Measurements from ENCODE around the gene CDC42EP5. TPM values are rescaled to one million over a fixed set of nuclear protein-coding genes. Genes with fewer than 3 reads are reported as not detected.

The CDC42EP5 gene
- total RNA-seq, 1 donor from 2014 or later, result not detected

- Mint-ChIP-seq H3K27ac (no peak overlapping the region), H3K4me1 (ENCODE audit: low read depth) (peaks cover 12% of the 10 kb centered on the region), H3K36me3 (ENCODE audit: low read depth) (peaks cover 5% of the 10 kb centered on the region), H3K9me3 (no peaks in the 10 kb centered on the region), H3K27me3 (ENCODE audit: insufficient read depth) (peaks cover 12% of the 10 kb centered on the region), H3K4me3 (no peak overlapping the region)
- intact Hi-C loops (cut with micrococcal nuclease), result loop anchor here (1.0 kb wide), 2 partner anchors 17 to 32 kb away; partner anchors contain the start of gene LENG9
- DNase-seq (ENCODE audit: low spot score), result no peak
Measured at GRCh38 chr19:54431255-54431838, 41.7 kb downstream of the CDC42EP5 start.

GRCh38 chr19:54430306-54431254 is 42.5 kb downstream of the CDC42EP5 start:
- intact Hi-C loops (cut with micrococcal nuclease), result loop anchor here (1.0 kb wide), 2 partner anchors 18 to 33 kb away; partner anchors contain the start of gene LENG9
- no peaks in the 10 kb centered on the region for H3K9me3 Mint-ChIP-seq
- peaks cover 12% of the 10 kb centered on the region for H3K27me3 Mint-ChIP-seq (ENCODE audit: insufficient read depth)
- H3K36me3 Mint-ChIP-seq (ENCODE audit: low read depth), result peaks cover 5% of the 10 kb centered on the region
- H3K4me1 Mint-ChIP-seq (ENCODE audit: low read depth), result peaks cover 12% of the 10 kb centered on the region
- H3K27ac Mint-ChIP-seq, result no peak overlapping the region
- peak overlapping the region; percentile 45 for H3K4me3 Mint-ChIP-seq
- peak; percentile 22 for DNase-seq (ENCODE audit: low spot score)

GRCh38 chr19:54429545-54430227 is 43.4 kb downstream of the CDC42EP5 start:
- Mint-ChIP-seq H3K9me3 (no peaks in the 10 kb centered on the region), H3K27me3 (ENCODE audit: insufficient read depth) (peaks cover 12% of the 10 kb centered on the region), H3K27ac (no peak overlapping the region), H3K36me3 (ENCODE audit: low read depth) (no peaks in the 10 kb centered on the region), H3K4me3 (no peak overlapping the region), H3K4me1 (ENCODE audit: low read depth) (peaks cover 7% of the 10 kb centered on the region)
- intact Hi-C loops (cut with micrococcal nuclease), result no loop called here
- no peak for DNase-seq (ENCODE audit: low spot score)

GRCh38 chr19:54429176-54429495 is 44.0 kb downstream of the CDC42EP5 start:
- no peak for DNase-seq (ENCODE audit: low spot score)
- Mint-ChIP-seq H3K36me3 (ENCODE audit: low read depth) (no peaks in the 10 kb centered on the region), H3K27me3 (ENCODE audit: insufficient read depth) (peaks cover 12% of the 10 kb centered on the region), H3K4me1 (ENCODE audit: low read depth) (peaks cover 5% of the 10 kb centered on the region), H3K4me3 (no peak overlapping the region), H3K27ac (no peak overlapping the region), H3K9me3 (no peaks in the 10 kb centered on the region)
- intact Hi-C loops (cut with micrococcal nuclease), result no loop called here

GRCh38 chr19:54428323-54429175 is 44.5 kb downstream of the CDC42EP5 start:
- Mint-ChIP-seq H3K36me3 (ENCODE audit: low read depth) (no peaks in the 10 kb centered on the region), H3K27me3 (ENCODE audit: insufficient read depth) (peaks cover 12% of the 10 kb centered on the region), H3K4me1 (ENCODE audit: low read depth) (peaks cover 5% of the 10 kb centered on the region), H3K27ac (no peak overlapping the region), H3K9me3 (no peaks in the 10 kb centered on the region), H3K4me3 (no peak overlapping the region)
- no peak for DNase-seq (ENCODE audit: low spot score)
- intact Hi-C loops (cut with micrococcal nuclease), result no loop called here

GRCh38 chr19:54427586-54427985 is 45.5 kb downstream of the CDC42EP5 start:
- H3K4me3 Mint-ChIP-seq, result no peak overlapping the region
- no peak overlapping the region for H3K27ac Mint-ChIP-seq
- H3K4me1 Mint-ChIP-seq (ENCODE audit: low read depth), result peaks cover 5% of the 10 kb centered on the region
- H3K36me3 Mint-ChIP-seq (ENCODE audit: low read depth), result no peaks in the 10 kb centered on the region
- H3K9me3 Mint-ChIP-seq, result no peaks in the 10 kb centered on the region
- intact Hi-C loops (cut with micrococcal nuclease), result no loop called here
- H3K27me3 Mint-ChIP-seq (ENCODE audit: insufficient read depth), result peaks cover 14% of the 10 kb centered on the region
- DNase-seq (ENCODE audit: low spot score), result no peak

GRCh38 chr19:54426291-54426931 is 46.7 kb downstream of the CDC42EP5 start:
- H3K9me3 Mint-ChIP-seq, result no peaks in the 10 kb centered on the region
- no peaks in the 10 kb centered on the region for H3K36me3 Mint-ChIP-seq (ENCODE audit: low read depth)
- H3K4me3 Mint-ChIP-seq, result no peak overlapping the region
- no peak for DNase-seq (ENCODE audit: low spot score)
- H3K27ac Mint-ChIP-seq, result no peak overlapping the region
- intact Hi-C loops (cut with micrococcal nuclease), result no loop called here
- peaks cover 5% of the 10 kb centered on the region for H3K4me1 Mint-ChIP-seq (ENCODE audit: low read depth)
- peaks cover 14% of the 10 kb centered on the region for H3K27me3 Mint-ChIP-seq (ENCODE audit: insufficient read depth)

GRCh38 chr19:54425382-54425723 is 47.7 kb downstream of the CDC42EP5 start:
- H3K27ac Mint-ChIP-seq, result no peak overlapping the region
- DNase-seq (ENCODE audit: low spot score), result no peak
- intact Hi-C loops (cut with micrococcal nuclease), result no loop called here
- H3K4me3 Mint-ChIP-seq, result no peak overlapping the region
- H3K27me3 Mint-ChIP-seq (ENCODE audit: insufficient read depth), result peaks cover 9% of the 10 kb centered on the region
- no peaks in the 10 kb centered on the region for H3K9me3 Mint-ChIP-seq
- no peaks in the 10 kb centered on the region for H3K4me1 Mint-ChIP-seq (ENCODE audit: low read depth)
- no peaks in the 10 kb centered on the region for H3K36me3 Mint-ChIP-seq (ENCODE audit: low read depth)

GRCh38 chr19:54424660-54425381 is 48.3 kb downstream of the CDC42EP5 start:
- Mint-ChIP-seq H3K27ac (no peak overlapping the region), H3K27me3 (ENCODE audit: insufficient read depth) (peaks cover 9% of the 10 kb centered on the region), H3K4me1 (ENCODE audit: low read depth) (no peaks in the 10 kb centered on the region), H3K9me3 (no peaks in the 10 kb centered on the region), H3K36me3 (ENCODE audit: low read depth) (no peaks in the 10 kb centered on the region), H3K4me3 (no peak overlapping the region)
- DNase-seq (ENCODE audit: low spot score), result no peak
- intact Hi-C loops (cut with micrococcal nuclease), result no loop called here

- peaks cover 6% of the 10 kb centered on the region for H3K27me3 Mint-ChIP-seq (ENCODE audit: insufficient read depth)
- DNase-seq (ENCODE audit: low spot score), result no peak
- no peaks in the 10 kb centered on the region for H3K36me3 Mint-ChIP-seq (ENCODE audit: low read depth)
- intact Hi-C loops (cut with micrococcal nuclease), result no loop called here
- no peak overlapping the region for H3K4me3 Mint-ChIP-seq
- no peaks in the 10 kb centered on the region for H3K4me1 Mint-ChIP-seq (ENCODE audit: low read depth)
- no peak overlapping the region for H3K27ac Mint-ChIP-seq
- H3K9me3 Mint-ChIP-seq, result no peaks in the 10 kb centered on the region
Measured at GRCh38 chr19:54424201-54424600, 48.9 kb downstream of the CDC42EP5 start.

GRCh38 chr19:54422136-54422535 is 51.0 kb downstream of the CDC42EP5 start:
- intact Hi-C loops (cut with micrococcal nuclease), result no loop called here
- peaks cover 8% of the 10 kb centered on the region for H3K27me3 Mint-ChIP-seq (ENCODE audit: insufficient read depth)
- H3K36me3 Mint-ChIP-seq (ENCODE audit: low read depth), result peaks cover 2% of the 10 kb centered on the region
- H3K4me1 Mint-ChIP-seq (ENCODE audit: low read depth), result peaks cover 14% of the 10 kb centered on the region
- no peaks in the 10 kb centered on the region for H3K9me3 Mint-ChIP-seq
- no peak overlapping the region for H3K4me3 Mint-ChIP-seq
- no peak for DNase-seq (ENCODE audit: low spot score)
- no peak overlapping the region for H3K27ac Mint-ChIP-seq

All from activated T-helper 1 cell treated with anti-CD3 and anti-CD28 coated beads, Interleukin-12 subunit alpha, Interleukin-12 subunit beta, Interleukin-2, Interleukin-4 antibody, amounts not matched to agents 30 ng/mL and 10 ng/mL and 1 ng/mL, durations not matched to agents 14 hours and 24 hours and 36 hours (primary cell).